ENCODE data around the gene ROBO1. TPM values are rescaled to one million over a fixed set of nuclear protein-coding genes. Genes with fewer than 3 reads are reported as not detected.

ROBO1 gene
- total and polyA plus RNA-seq, 2 of the 13 experiments (the other 11 are each of a cell fraction or from before 2014, with no cell fraction given), result 52.2 to 71.0 TPM

DNA sequence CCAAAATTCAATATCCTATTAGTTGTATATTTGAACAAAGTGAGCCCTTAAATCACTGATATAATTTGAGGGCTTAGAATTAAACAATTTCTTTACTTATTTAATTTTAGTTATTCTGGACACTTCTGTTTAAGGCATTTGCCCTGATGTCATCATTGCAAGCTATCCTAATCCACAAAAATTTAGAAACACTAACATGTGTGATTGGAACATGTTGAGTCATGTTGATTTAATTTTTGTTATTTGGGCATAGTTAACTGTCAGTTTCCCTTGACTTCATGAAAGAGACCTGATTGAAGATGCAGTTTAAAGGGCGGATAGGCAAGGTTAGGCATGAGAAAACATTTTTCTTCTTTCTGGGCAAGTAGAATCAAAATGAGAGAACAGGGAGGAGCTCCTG lies 682.6 kb downstream of the ROBO1 start:
- BruUV-seq (replicated peaks), result no TSS peak
- Histone ChIP-seq H3K9me3 (ENCODE audit: low read length) (no peaks in the 10 kb centered on the region), H3K4me2 (ENCODE audit: low read depth, low read length) (no peak overlapping the region), H3K9ac (ENCODE audit: insufficient read depth, low read depth, low read length) (no peak overlapping the region), H3K27me3 (ENCODE audit: control insufficient read depth in 1 of 2, insufficient read depth in 2 of 2, low read length in 2 of 2) (peaks cover 0 to 6% of the 10 kb centered on the region in 2 experiments; a peak in 1 of 5 replicates), H3K79me2 (ENCODE audit: insufficient read depth, low read length) (no peaks in the 10 kb centered on the region), H3K27ac (ENCODE audit: extremely low read length, insufficient read depth, low read length) (no peak overlapping the region), H3K4me1 (ENCODE audit: insufficient read depth, low read length) (peaks cover 9% of the 10 kb centered on the region), H4K20me1 (ENCODE audit: insufficient read depth, low read length) (no peaks in the 10 kb centered on the region), H2AFZ (ENCODE audit: low read length) (no peak overlapping the region), H3K4me3 (replicated peaks in 1 of 3; ENCODE audit: insufficient read depth in 1 of 3, low read depth in 2 of 3, low read length in 3 of 3) (no peak overlapping the region), H3K36me3 (replicated peaks in 1 of 2; ENCODE audit: control insufficient read depth in 1 of 2, insufficient read depth in 2 of 2, low read length in 2 of 2) (no peaks in the 10 kb centered on the region)
- ChIA-PET CTCF (ENCODE audit: low intra/inter-chr PET ratio, low total read pairs) (interaction anchor here (4.0 kb wide), 1 partner anchor 276 kb away, joined by 18 read pairs; no protein-coding TSS in a partner anchor), POLR2A (no interaction called here)
- DNase-seq (ENCODE audit: low spot score) (no peak), FAIRE-seq (no peak), ATAC-seq (no peak)
- no peak for TF ChIP-seq CERS6 (CRISPR knock-in tag; IDR thresholded peaks at IDR 0.05)
- no peak for TF ChIP-seq CBX2 (IDR thresholded peaks at IDR 0.05; ENCODE audit: low read depth, low read length)
- TF ChIP-seq CBX2 (CRISPR knock-in tag; IDR thresholded peaks at IDR 0.05; ENCODE audit: low read depth), result no peak
- no peak for TF ChIP-seq TAF15 (IDR thresholded peaks at IDR 0.05; ENCODE audit: low read depth, low read length, poor library complexity, severe bottlenecking)
- TF ChIP-seq HHEX (CRISPR knock-in tag; IDR thresholded peaks at IDR 0.05), result no peak
- TF ChIP-seq ZNF709 (CRISPR knock-in tag; IDR thresholded peaks at IDR 0.05), result no peak
- TF ChIP-seq ISX (CRISPR knock-in tag; conservative IDR thresholded peaks at IDR 0.05), result no peak
- TF ChIP-seq FOSL2 (CRISPR knock-in tag; IDR thresholded peaks at IDR 0.05), result no peak
- no peak for TF ChIP-seq KMT2A (CRISPR knock-in tag; IDR thresholded peaks at IDR 0.05)
- no peak for TF ChIP-seq ZFAT (CRISPR knock-in tag; conservative IDR thresholded peaks at IDR 0.05)
- TF ChIP-seq ZNF83 (CRISPR knock-in tag; IDR thresholded peaks at IDR 0.05; ENCODE audit: borderline replicate concordance), result no peak
- no peak for TF ChIP-seq NBN (conservative IDR thresholded peaks at IDR 0.05)
- TF ChIP-seq NR3C1 (CRISPR knock-in tag; IDR thresholded peaks at IDR 0.05), result no peak
- no peak for TF ChIP-seq ZNF670 (CRISPR knock-in tag; IDR thresholded peaks at IDR 0.05; ENCODE audit: borderline replicate concordance)
- TF ChIP-seq ZNF619 (CRISPR knock-in tag; IDR thresholded peaks at IDR 0.05), result no peak
- TF ChIP-seq, protein P1, sequence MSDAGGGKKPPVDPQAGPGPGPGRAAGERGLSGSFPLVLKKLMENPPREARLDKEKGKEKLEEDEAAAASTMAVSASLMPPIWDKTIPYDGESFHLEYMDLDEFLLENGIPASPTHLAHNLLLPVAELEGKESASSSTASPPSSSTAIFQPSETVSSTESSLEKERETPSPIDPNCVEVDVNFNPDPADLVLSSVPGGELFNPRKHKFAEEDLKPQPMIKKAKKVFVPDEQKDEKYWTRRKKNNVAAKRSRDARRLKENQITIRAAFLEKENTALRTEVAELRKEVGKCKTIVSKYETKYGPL (CRISPR knock-in tag; IDR thresholded peaks at IDR 0.05), result no peak
- no peak for TF ChIP-seq BRD4 (CRISPR knock-in tag; IDR thresholded peaks at IDR 0.05)
- TF ChIP-seq, protein P2, sequence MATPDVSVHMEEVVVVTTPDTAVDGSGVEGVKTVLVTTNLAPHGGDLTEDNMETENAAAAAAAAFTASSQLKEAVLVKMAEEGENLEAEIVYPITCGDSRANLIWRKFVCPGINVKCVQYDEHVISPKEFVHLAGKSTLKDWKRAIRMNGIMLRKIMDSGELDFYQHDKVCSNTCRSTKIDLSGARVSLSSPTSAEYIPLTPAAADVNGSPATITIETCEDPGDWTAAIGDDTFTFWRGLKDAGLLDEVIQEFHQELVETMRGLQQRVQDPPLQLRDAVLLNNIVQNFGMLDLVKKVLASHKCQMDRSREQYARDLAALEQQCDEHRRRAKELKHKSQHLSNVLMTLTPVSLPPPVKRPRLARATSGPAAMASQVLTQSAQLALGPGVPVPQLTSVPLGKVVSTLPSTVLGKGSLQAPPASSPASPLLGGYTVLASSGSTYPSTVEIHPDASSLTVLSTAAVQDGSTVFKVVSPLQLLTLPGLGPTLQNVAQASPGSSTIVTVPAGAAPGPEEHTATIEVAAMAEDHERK (CRISPR knock-in tag; IDR thresholded peaks at IDR 0.05; ENCODE audit: low read depth), result no peak
- no peak for TF ChIP-seq BHLHE40 (IDR thresholded peaks at IDR 0.05; ENCODE audit: low read length)
- TF ChIP-seq ZNF317 (CRISPR knock-in tag; IDR thresholded peaks at IDR 0.05), result no peak
- WGBS (ENCODE audit: low lambda C conversion rate), result 26% methylated on average over 1 of the region's 1 CpG
- in situ Hi-C loops (cut with HindIII; ENCODE audit: extremely low pct_ligation_motif_present, low pct_unique_long_range_greater_than_20kb), result loop anchor here (10.0 kb wide), 1 partner anchor 280 kb away; no protein-coding TSS in a partner anchor
- intact Hi-C loops (cut with micrococcal nuclease; ENCODE audit: unreplicated experiment), result no loop called here
